ENCODE results near the gene GET4. TPM values are rescaled to one million over a fixed set of nuclear protein-coding genes. Genes with fewer than 3 reads are reported as not detected.

Gene GET4
- total RNA-seq, 1 donor from 2014 or later = 30.3 TPM

DNA sequence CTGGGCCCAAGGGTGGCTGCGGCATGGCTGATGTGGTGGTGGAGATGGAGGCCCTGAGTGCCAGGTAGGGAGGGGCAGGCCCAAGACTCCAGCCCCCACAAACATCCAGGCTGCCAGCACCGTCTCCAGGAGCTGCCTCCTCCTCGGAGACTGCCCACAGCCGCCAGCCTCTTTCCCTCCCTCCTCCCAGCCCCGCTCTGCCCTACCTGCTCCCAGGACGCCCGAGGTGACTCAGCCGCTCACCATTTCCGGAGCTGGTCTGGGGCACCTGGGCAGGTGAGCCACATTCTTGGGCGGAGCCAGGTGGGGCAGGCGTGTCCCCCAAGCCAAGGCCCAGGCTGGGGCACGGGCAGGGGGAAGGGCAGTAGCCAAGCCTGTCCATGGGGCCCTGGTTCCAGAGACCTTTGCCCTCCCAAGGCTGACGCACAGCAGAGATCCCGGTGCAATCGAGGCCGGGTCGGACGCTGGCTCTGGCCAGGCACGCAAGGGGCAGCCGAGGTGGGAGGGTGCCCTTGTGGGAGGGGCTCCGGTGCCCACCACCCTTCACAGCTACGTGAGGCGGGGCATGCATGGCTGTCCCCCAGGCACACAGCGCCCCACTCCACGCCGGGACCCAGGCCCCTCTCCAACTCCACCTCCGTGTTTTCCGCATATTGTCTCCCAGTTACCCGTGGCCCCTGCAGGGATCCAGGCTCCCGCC, 69.4 kb downstream of the GET4 start:
- DNase-seq (ENCODE audit: low read depth in 2 of 2) = no peak

Other genes starting within 250 kb of the GET4 start
- gene DNAAF5, start 149.9 kb upstream of the GET4 start, total RNA-seq = 14.4 and 18.8 TPM in 2 replicates
- gene PRKAR1B, start 149.3 kb upstream of the GET4 start, total RNA-seq = 39.5 and 74.2 TPM in 2 replicates
- gene SUN1, start 44.1 kb upstream of the GET4 start, total RNA-seq = 132 and 134 TPM in 2 replicates
- gene ADAP1, start 78.1 kb downstream of the GET4 start, total RNA-seq = 1.8 and 1.9 TPM in 2 replicates
- 4.2 and 6.6 TPM in 2 replicates for gene COX19, start 99.0 kb downstream of the GET4 start, total RNA-seq
- not detected in 2 replicates for gene CYP2W1, start 106.6 kb downstream of the GET4 start, total RNA-seq
- gene GPR146, start 168.0 kb downstream of the GET4 start, total RNA-seq = 25.5 and 29.2 TPM in 2 replicates
- 1.5 and 2.3 TPM in 2 replicates for gene GPER1, start 211.6 kb downstream of the GET4 start, total RNA-seq